Neural progenitor cell (in vitro differentiated cells): ENCODE measurements around the gene IGSF8.

Experiments
- EZH2 ChIP-seq: fragments of 200-600 bp; sonication (generic); IDR thresholded peaks from 2 replicates; pipeline ENCODE4 v1.6.1; 2017; ENCODE audit warnings: antibody characterized with exemption, mild to moderate bottlenecking, moderate library complexity
- EZH2phosphoT487 ChIP-seq: fragments of 200-600 bp; sonication (generic); IDR thresholded peaks from 2 replicates; pipeline ENCODE4 v1.6.1; 2017; ENCODE audit warnings: antibody characterized with exemption
- TF ChIP-seq, protein P1 (sequence below): fragments of 200-600 bp; sonication (generic); IDR thresholded peaks from 2 replicates; pipeline ENCODE4 v1.5.1; 2017; ENCODE audit warnings: antibody characterized with exemption, mild to moderate bottlenecking

DNA sequence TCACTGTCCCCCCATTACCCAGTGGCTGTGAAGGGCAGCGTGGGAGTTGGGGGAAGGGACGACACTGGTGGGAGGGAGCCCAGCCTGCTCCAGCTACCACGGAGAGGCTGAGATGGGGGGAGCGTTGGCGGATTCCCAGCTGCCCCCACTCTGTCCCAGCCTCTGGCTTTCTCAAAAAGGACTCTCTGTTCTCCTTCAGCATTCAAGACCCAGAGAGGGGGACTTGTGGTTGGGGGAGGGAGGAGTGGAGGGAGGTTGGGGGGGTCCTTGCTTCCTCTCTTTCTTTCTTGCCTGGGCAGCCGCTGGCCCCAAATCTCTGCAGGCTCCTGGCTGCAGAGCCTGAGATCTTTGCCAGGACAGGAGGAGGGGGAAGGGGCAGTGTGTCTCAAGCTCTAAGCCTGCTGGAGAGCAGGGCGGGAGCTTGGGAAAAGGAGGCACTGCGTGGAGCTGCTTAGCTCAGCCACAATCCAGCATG, 19.3 kb upstream of the IGSF8 start:
- TF ChIP-seq, protein P1, sequence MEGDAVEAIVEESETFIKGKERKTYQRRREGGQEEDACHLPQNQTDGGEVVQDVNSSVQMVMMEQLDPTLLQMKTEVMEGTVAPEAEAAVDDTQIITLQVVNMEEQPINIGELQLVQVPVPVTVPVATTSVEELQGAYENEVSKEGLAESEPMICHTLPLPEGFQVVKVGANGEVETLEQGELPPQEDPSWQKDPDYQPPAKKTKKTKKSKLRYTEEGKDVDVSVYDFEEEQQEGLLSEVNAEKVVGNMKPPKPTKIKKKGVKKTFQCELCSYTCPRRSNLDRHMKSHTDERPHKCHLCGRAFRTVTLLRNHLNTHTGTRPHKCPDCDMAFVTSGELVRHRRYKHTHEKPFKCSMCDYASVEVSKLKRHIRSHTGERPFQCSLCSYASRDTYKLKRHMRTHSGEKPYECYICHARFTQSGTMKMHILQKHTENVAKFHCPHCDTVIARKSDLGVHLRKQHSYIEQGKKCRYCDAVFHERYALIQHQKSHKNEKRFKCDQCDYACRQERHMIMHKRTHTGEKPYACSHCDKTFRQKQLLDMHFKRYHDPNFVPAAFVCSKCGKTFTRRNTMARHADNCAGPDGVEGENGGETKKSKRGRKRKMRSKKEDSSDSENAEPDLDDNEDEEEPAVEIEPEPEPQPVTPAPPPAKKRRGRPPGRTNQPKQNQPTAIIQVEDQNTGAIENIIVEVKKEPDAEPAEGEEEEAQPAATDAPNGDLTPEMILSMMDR: no peak
- TF ChIP-seq EZH2phosphoT487: no peak
- no peak for TF ChIP-seq EZH2
